Liver (tissue), 9 donors: Measurements from ENCODE around the gene TTYH3. TPM values are rescaled to one million over a fixed set of nuclear protein-coding genes. Genes with fewer than 3 reads are reported as not detected.

ENCODE experiments used
- DNase-seq: peaks from one replicate; pipeline ENCODE4 v3.0.0-alpha.2; 2017; ENCODE audit warnings: low spot score
- H3K27ac ChIP-seq, 2 donors: one replicate each; pipeline ENCODE4 v1.7.0; 2013; ENCODE audit warnings: inconsistent platforms in 2 of 2, low read length in 2 of 2, control low read depth in 1 of 2, low read depth in 1 of 2, mild to moderate bottlenecking in 1 of 2
- H3K27me3 ChIP-seq, 4 donors: one replicate each; pipeline versions ENCODE4 v1.6.1 to v1.7.0; 2013; ENCODE audit warnings: low read length in 3 of 4, inconsistent platforms in 1 of 4, mild to moderate bottlenecking in 1 of 4, moderate library complexity in 1 of 4; ENCODE audit not compliant: control insufficient read depth in 4 of 4, insufficient read depth in 4 of 4
- H3K36me3 ChIP-seq, 4 donors: one replicate each; pipeline versions ENCODE4 v1.6.1 to v1.7.0; 2013; ENCODE audit warnings: low read length in 3 of 4, mild to moderate bottlenecking in 3 of 4, low read depth in 1 of 4, moderate library complexity in 1 of 4; ENCODE audit not compliant: control insufficient read depth in 4 of 4, insufficient read depth in 3 of 4
- H3K4me1 ChIP-seq, 4 donors: one replicate each; pipeline versions ENCODE4 v1.6.1 to v1.7.0; 2013; ENCODE audit warnings: low read length in 3 of 4, mild to moderate bottlenecking in 3 of 4, moderate library complexity in 1 of 4; ENCODE audit not compliant: control insufficient read depth in 4 of 4, insufficient read depth in 4 of 4
- H3K4me3 ChIP-seq, 3 donors: one replicate each; pipeline versions ENCODE4 v1.6.1 to v1.7.0; 2013; ENCODE audit warnings: low read length in 3 of 3, control low read depth in 1 of 3, low read depth in 1 of 3, mild to moderate bottlenecking in 1 of 3
- H3K9ac ChIP-seq, 2 donors: one replicate each; pipeline ENCODE4 v1.7.0; 2013; ENCODE audit warnings: low read length in 2 of 2, mild to moderate bottlenecking in 2 of 2, moderate library complexity in 2 of 2, control low read depth in 1 of 2, low read depth in 1 of 2
- H3K9me3 ChIP-seq, 4 donors: one replicate each; pipeline versions ENCODE4 v1.6.1 to v1.7.0; 2013; ENCODE audit warnings: low read length in 3 of 4; ENCODE audit not compliant: control insufficient read depth in 4 of 4
- EGR1 ChIP-seq, 2 donors: IDR thresholded peaks; 2 replicates each; pipeline ENCODE4 v1.6.1; 2016 to 2018; ENCODE audit warnings: antibody characterized with exemption in 2 of 2, low read depth in 2 of 2
- FOXA1 ChIP-seq: IDR thresholded peaks from 2 replicates; pipeline ENCODE4 v1.6.1; 2016; ENCODE audit warnings: antibody characterized with exemption
- FOXA2 ChIP-seq: IDR thresholded peaks from 2 replicates; pipeline ENCODE4 v1.6.1; 2016; ENCODE audit warnings: antibody characterized with exemption
- GABPA ChIP-seq, 2 donors: IDR thresholded peaks in 1 of 2; conservative IDR thresholded peaks in 1 of 2; 2 replicates each; pipeline ENCODE4 v1.6.1; 2016; ENCODE audit warnings: antibody characterized with exemption in 2 of 2, mild to moderate bottlenecking in 1 of 2, moderate library complexity in 1 of 2
- HNF4A ChIP-seq, 2 donors: conservative IDR thresholded peaks; 2 replicates each; pipeline ENCODE4 v1.6.1; 2016; ENCODE audit warnings: antibody characterized with exemption in 2 of 2, mild to moderate bottlenecking in 2 of 2
- HNF4G ChIP-seq: IDR thresholded peaks from 2 replicates; pipeline ENCODE4 v1.6.1; 2016; ENCODE audit warnings: antibody characterized with exemption
- JUND ChIP-seq, 2 donors: IDR thresholded peaks; 2 replicates each; pipeline ENCODE4 v1.6.1; 2016; ENCODE audit warnings: antibody characterized with exemption in 2 of 2
- NR2F2 ChIP-seq: IDR thresholded peaks from 2 replicates; pipeline ENCODE4 v1.6.1; 2016; ENCODE audit warnings: antibody characterized with exemption
- RAD21 ChIP-seq, 2 donors: IDR thresholded peaks; 2 replicates each; pipeline ENCODE4 v1.6.1; 2016; ENCODE audit warnings: antibody characterized with exemption in 2 of 2, mild to moderate bottlenecking in 2 of 2
- RXRA ChIP-seq, 2 donors: IDR thresholded peaks; 2 replicates each; pipeline ENCODE4 v1.6.1; 2017 to 2018; ENCODE audit warnings: antibody characterized with exemption in 2 of 2, mild to moderate bottlenecking in 1 of 2
- SP1 ChIP-seq: IDR thresholded peaks from 2 replicates; pipeline ENCODE4 v1.6.1; 2018; ENCODE audit warnings: antibody characterized with exemption, mild to moderate bottlenecking
- TAF1 ChIP-seq: conservative IDR thresholded peaks from 2 replicates; pipeline ENCODE4 v1.6.1; 2016; ENCODE audit warnings: antibody characterized with exemption, mild to moderate bottlenecking
- YY1 ChIP-seq: IDR thresholded peaks from 2 replicates; pipeline ENCODE4 v1.6.1; 2016; ENCODE audit warnings: antibody characterized with exemption, mild to moderate bottlenecking
- WGBS: extraction: QIAGEN DNeasy Blood & Tissue Kit; methylation state at CpG from one replicate; pipeline ENCODE4 v1.1.7; 2013; 5-methylcytosine and 5-hydroxymethylcytosine counted together
- polyA plus RNA-seq, 2 donors: library from polyadenylated mRNA; stranded (reverse) in 1 of 2; unstranded in 1 of 2; fragments of 200-250 nt in 1 of 2; fragments of >200 nt in 1 of 2; fragmentation: Nextera tagmentation in 1 of 2; extraction: Ambion mirVana in 1 of 2; gene quantifications; one replicate each; pipeline versions ENCODE4 v1.2.1 to v1.2.3, GENCODE V29; 2013 to 2015
- total RNA-seq, 2 donors: library from RNA; depleted of rRNA; stranded (reverse); fragments of >200 nt; gene quantifications; one replicate each; pipeline ENCODE4 v1.2.3, GENCODE V29; 2014
- TF ChIP-seq, protein P1 (sequence below): IDR thresholded peaks from 2 replicates; pipeline ENCODE4 v1.6.1; 2016; ENCODE audit warnings: antibody characterized with exemption
- TF ChIP-seq, protein P2 (sequence below): IDR thresholded peaks from 2 replicates; pipeline ENCODE4 v1.6.1; 2016; ENCODE audit warnings: antibody characterized with exemption, mild to moderate bottlenecking
- TF ChIP-seq, protein P3 (sequence below): fragments of 150-350 bp; IDR thresholded peaks from 2 replicates; pipeline ENCODE4 v1.5.1; 2017; ENCODE audit warnings: improper control_type of control experiment, low read depth, low read length; ENCODE audit not compliant: missing input control
- TF ChIP-seq, protein P4 (sequence below): IDR thresholded peaks from 2 replicates; pipeline ENCODE4 v1.6.1; 2016; ENCODE audit warnings: antibody characterized with exemption
- TF ChIP-seq, protein P5 (sequence below): IDR thresholded peaks from 2 replicates; pipeline ENCODE4 v1.6.1; 2016; ENCODE audit warnings: antibody characterized with exemption
- donor health status: healthy.
- donor health status: healthy.
- donor health status: healthy.
- donor health status: healthy.
- donor health status: healthy.

Gene TTYH3
- total and polyA plus RNA-seq, 4 donors = 8.2 to 19.6 (median 17.4) TPM

DNA sequence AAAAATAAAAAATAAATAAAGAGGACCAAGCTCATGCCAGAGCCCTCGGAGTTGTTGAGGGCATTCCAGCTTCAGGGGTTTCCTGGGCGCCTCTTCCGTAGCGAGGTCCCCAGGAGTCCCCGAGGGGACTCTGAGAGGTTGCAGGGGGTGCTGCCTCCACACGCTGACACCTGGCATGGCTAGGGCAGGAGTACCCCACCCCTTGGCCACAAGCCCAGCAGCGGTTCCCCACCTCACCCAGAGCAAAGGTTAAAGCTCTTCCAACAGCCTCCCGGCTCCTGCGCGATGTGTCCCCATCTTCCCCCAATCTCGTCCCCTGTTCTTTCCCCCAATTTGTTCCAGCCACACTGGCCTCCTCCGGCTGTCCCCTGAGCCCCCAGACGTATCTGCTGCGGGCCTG lies 60.8 kb downstream of the TTYH3 start:
- Histone ChIP-seq H3K9ac (no peak overlapping the region), H3K4me1 (peaks cover 2 to 13% (median 10%) of the 10 kb centered on the region in 4 donors), H3K27me3 (no peaks in the 10 kb centered on the region), H3K9me3 (no peaks in the 10 kb centered on the region), H3K4me3 (no peak overlapping the region), H3K36me3 (no peaks in the 10 kb centered on the region), H3K27ac (no peak overlapping the region)
- TF ChIP-seq, protein P1, sequence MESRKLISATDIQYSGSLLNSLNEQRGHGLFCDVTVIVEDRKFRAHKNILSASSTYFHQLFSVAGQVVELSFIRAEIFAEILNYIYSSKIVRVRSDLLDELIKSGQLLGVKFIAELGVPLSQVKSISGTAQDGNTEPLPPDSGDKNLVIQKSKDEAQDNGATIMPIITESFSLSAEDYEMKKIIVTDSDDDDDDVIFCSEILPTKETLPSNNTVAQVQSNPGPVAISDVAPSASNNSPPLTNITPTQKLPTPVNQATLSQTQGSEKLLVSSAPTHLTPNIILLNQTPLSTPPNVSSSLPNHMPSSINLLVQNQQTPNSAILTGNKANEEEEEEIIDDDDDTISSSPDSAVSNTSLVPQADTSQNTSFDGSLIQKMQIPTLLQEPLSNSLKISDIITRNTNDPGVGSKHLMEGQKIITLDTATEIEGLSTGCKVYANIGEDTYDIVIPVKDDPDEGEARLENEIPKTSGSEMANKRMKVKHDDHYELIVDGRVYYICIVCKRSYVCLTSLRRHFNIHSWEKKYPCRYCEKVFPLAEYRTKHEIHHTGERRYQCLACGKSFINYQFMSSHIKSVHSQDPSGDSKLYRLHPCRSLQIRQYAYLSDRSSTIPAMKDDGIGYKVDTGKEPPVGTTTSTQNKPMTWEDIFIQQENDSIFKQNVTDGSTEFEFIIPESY = no peak
- TF ChIP-seq RXRA (IDR thresholded peaks at IDR 0.05) (no peak), FOXA2 (no peak), HNF4G (no peak), SP1 (no peak), JUND (IDR thresholded peaks at IDR 0.05) (no peak), NR2F2 (no peak), EGR1 (IDR thresholded peaks at IDR 0.05; ENCODE audit: low read depth in 2 of 2) (no peak), YY1 (no peak), FOXA1 (no peak), TAF1 (no peak), RAD21 (IDR thresholded peaks at IDR 0.05) (no peak), GABPA (IDR thresholded peaks at IDR 0.05 in 1 of 2, conservative IDR thresholded peaks at IDR 0.05 in 1 of 2) (no peak), HNF4A (conservative IDR thresholded peaks at IDR 0.05) (no peak)
- TF ChIP-seq, protein P2, sequence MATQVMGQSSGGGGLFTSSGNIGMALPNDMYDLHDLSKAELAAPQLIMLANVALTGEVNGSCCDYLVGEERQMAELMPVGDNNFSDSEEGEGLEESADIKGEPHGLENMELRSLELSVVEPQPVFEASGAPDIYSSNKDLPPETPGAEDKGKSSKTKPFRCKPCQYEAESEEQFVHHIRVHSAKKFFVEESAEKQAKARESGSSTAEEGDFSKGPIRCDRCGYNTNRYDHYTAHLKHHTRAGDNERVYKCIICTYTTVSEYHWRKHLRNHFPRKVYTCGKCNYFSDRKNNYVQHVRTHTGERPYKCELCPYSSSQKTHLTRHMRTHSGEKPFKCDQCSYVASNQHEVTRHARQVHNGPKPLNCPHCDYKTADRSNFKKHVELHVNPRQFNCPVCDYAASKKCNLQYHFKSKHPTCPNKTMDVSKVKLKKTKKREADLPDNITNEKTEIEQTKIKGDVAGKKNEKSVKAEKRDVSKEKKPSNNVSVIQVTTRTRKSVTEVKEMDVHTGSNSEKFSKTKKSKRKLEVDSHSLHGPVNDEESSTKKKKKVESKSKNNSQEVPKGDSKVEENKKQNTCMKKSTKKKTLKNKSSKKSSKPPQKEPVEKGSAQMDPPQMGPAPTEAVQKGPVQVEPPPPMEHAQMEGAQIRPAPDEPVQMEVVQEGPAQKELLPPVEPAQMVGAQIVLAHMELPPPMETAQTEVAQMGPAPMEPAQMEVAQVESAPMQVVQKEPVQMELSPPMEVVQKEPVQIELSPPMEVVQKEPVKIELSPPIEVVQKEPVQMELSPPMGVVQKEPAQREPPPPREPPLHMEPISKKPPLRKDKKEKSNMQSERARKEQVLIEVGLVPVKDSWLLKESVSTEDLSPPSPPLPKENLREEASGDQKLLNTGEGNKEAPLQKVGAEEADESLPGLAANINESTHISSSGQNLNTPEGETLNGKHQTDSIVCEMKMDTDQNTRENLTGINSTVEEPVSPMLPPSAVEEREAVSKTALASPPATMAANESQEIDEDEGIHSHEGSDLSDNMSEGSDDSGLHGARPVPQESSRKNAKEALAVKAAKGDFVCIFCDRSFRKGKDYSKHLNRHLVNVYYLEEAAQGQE = no peak
- TF ChIP-seq, protein P3, sequence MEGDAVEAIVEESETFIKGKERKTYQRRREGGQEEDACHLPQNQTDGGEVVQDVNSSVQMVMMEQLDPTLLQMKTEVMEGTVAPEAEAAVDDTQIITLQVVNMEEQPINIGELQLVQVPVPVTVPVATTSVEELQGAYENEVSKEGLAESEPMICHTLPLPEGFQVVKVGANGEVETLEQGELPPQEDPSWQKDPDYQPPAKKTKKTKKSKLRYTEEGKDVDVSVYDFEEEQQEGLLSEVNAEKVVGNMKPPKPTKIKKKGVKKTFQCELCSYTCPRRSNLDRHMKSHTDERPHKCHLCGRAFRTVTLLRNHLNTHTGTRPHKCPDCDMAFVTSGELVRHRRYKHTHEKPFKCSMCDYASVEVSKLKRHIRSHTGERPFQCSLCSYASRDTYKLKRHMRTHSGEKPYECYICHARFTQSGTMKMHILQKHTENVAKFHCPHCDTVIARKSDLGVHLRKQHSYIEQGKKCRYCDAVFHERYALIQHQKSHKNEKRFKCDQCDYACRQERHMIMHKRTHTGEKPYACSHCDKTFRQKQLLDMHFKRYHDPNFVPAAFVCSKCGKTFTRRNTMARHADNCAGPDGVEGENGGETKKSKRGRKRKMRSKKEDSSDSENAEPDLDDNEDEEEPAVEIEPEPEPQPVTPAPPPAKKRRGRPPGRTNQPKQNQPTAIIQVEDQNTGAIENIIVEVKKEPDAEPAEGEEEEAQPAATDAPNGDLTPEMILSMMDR = no peak
- TF ChIP-seq, protein P4, sequence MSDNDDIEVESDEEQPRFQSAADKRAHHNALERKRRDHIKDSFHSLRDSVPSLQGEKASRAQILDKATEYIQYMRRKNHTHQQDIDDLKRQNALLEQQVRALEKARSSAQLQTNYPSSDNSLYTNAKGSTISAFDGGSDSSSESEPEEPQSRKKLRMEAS = no peak
- TF ChIP-seq, protein P5, sequence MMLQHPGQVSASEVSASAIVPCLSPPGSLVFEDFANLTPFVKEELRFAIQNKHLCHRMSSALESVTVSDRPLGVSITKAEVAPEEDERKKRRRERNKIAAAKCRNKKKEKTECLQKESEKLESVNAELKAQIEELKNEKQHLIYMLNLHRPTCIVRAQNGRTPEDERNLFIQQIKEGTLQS = no peak
- DNase-seq = no peak
- WGBS = 85% methylated on average over 14 of the region's 14 CpGs
